ENCODE results near the gene TNMD.

The TNMD gene

GRCh38 chrX:100609591-100609990, 24.9 kb downstream of the TNMD start:
- H3K4me3 ChIP-seq (ENCODE audit: low read length), result no peak overlapping the region
- peaks cover 33% of the 10 kb centered on the region for H3K27me3 ChIP-seq (ENCODE audit: control insufficient read depth, insufficient read depth, low read length)
- no peaks in the 10 kb centered on the region for H3K36me3 ChIP-seq (ENCODE audit: insufficient read depth, low read length)
- no peak overlapping the region for H3K4me2 ChIP-seq (ENCODE audit: low read length)
- no peaks in the 10 kb centered on the region for H3K9me3 ChIP-seq (replicated peaks; ENCODE audit: low read length)
- no peak overlapping the region for H3K9ac ChIP-seq (ENCODE audit: low read depth, low read length)
- H3K4me1 ChIP-seq (ENCODE audit: control insufficient read depth, insufficient read depth, low read length), result no peaks in the 10 kb centered on the region

DNA sequence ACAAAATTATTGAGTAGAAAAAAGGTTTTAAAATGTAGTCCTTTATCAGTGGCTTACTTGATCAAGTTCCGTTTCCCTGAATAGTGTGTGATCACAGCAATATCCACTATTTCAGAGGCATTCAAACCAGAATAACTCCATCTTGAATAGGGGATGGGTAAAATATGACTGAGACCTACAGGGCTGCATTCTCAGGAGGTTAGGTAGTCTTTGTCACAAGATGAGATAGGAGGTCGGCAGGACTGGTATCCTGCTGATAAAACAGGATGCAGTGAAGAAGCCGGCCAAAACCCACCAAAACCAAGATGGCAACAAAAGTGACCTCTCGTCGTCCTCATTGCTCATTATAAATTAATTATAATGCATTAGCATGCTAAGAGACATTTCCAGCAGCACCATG, 27.2 kb downstream of the TNMD start:
- no peaks in the 10 kb centered on the region for H3K36me3 ChIP-seq (ENCODE audit: insufficient read depth, low read length)
- H3K9me3 ChIP-seq (replicated peaks; ENCODE audit: low read length), result no peaks in the 10 kb centered on the region
- H3K9ac ChIP-seq (ENCODE audit: low read depth, low read length), result no peak overlapping the region
- H3K4me3 ChIP-seq (ENCODE audit: low read length), result no peak overlapping the region
- H3K4me1 ChIP-seq (ENCODE audit: control insufficient read depth, insufficient read depth, low read length), result no peaks in the 10 kb centered on the region
- H3K4me2 ChIP-seq (ENCODE audit: low read length), result no peak overlapping the region
- peaks cover 30% of the 10 kb centered on the region for H3K27me3 ChIP-seq (ENCODE audit: control insufficient read depth, insufficient read depth, low read length)

- Histone ChIP-seq H3K27me3 (ENCODE audit: control insufficient read depth, insufficient read depth, low read length) (peaks cover 14% of the 10 kb centered on the region), H3K9ac (ENCODE audit: low read depth, low read length) (no peak overlapping the region), H3K4me3 (ENCODE audit: low read length) (no peak overlapping the region), H3K4me2 (ENCODE audit: low read length) (no peak overlapping the region), H3K36me3 (ENCODE audit: insufficient read depth, low read length) (no peaks in the 10 kb centered on the region), H3K9me3 (replicated peaks; ENCODE audit: low read length) (no peaks in the 10 kb centered on the region), H3K4me1 (ENCODE audit: control insufficient read depth, insufficient read depth, low read length) (no peaks in the 10 kb centered on the region)
These were observed 30.3 kb downstream of the TNMD start for GRCh38 chrX:100615005-100615404.

DNA sequence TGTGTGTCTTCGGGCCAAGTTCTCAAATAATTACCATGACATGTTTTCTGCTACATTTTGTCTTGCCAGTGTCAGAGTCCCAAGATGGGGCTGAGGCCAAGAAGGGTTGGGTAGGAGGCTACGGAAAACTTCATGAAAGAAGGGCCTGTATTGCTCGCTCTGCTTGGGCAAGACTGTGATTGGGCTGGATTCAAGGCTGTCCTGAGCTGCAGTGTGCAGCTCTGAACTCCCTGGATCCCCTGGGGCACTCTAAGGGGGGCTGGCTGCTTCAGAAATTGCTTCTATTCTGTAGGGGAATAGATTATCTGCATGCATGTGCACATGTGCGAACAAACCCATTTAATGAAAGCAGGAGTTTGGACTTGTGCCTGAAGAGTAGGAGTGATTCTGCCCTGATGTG, 38.3 kb downstream of the TNMD start:
- Histone ChIP-seq H3K4me1 (ENCODE audit: control insufficient read depth, insufficient read depth, low read length) (no peaks in the 10 kb centered on the region), H3K9me3 (replicated peaks; ENCODE audit: low read length) (no peaks in the 10 kb centered on the region), H3K27me3 (ENCODE audit: control insufficient read depth, insufficient read depth, low read length) (no peaks in the 10 kb centered on the region), H3K36me3 (ENCODE audit: insufficient read depth, low read length) (no peaks in the 10 kb centered on the region), H3K9ac (ENCODE audit: low read depth, low read length) (no peak overlapping the region), H3K4me2 (ENCODE audit: low read length) (no peak overlapping the region), H3K4me3 (ENCODE audit: low read length) (no peak overlapping the region)

- Histone ChIP-seq H3K4me2 (ENCODE audit: low read length) (no peak overlapping the region), H3K9ac (ENCODE audit: low read depth, low read length) (no peak overlapping the region), H3K9me3 (replicated peaks; ENCODE audit: low read length) (no peaks in the 10 kb centered on the region), H3K36me3 (ENCODE audit: insufficient read depth, low read length) (no peaks in the 10 kb centered on the region), H3K27me3 (ENCODE audit: control insufficient read depth, insufficient read depth, low read length) (no peaks in the 10 kb centered on the region), H3K4me3 (ENCODE audit: low read length) (no peak overlapping the region), H3K4me1 (ENCODE audit: control insufficient read depth, insufficient read depth, low read length) (no peaks in the 10 kb centered on the region)
These were observed 41.3 kb downstream of the TNMD start for GRCh38 chrX:100625985-100626491.

GRCh38 chrX:100635040-100635439, 50.3 kb downstream of the TNMD start:
- H3K36me3 ChIP-seq (ENCODE audit: insufficient read depth, low read length), result no peaks in the 10 kb centered on the region
- peaks cover 13% of the 10 kb centered on the region for H3K4me1 ChIP-seq (ENCODE audit: control insufficient read depth, insufficient read depth, low read length)
- H3K9ac ChIP-seq (ENCODE audit: low read depth, low read length), result no peak overlapping the region
- H3K27me3 ChIP-seq (ENCODE audit: control insufficient read depth, insufficient read depth, low read length), result no peaks in the 10 kb centered on the region
- no peak overlapping the region for H3K4me3 ChIP-seq (ENCODE audit: low read length)
- peak overlapping the region; percentile 77 for H3K4me2 ChIP-seq (ENCODE audit: low read length)
- no peaks in the 10 kb centered on the region for H3K9me3 ChIP-seq (replicated peaks; ENCODE audit: low read length)

GRCh38 chrX:100635989-100636320, 51.2 kb downstream of the TNMD start:
- H3K4me3 ChIP-seq (ENCODE audit: low read length), result peak overlapping the region; percentile 74
- peak overlapping the region; percentile 77 for H3K4me2 ChIP-seq (ENCODE audit: low read length)
- H3K9ac ChIP-seq (ENCODE audit: low read depth, low read length), result peak overlapping the region; percentile 80

GRCh38 chrX:100636321-100636991, 51.7 kb downstream of the TNMD start, which contains the start of gene TSPAN6:
Gene TSPAN6, minus strand, starts transcription at chrX:100636806. Its CDS starts 112 bp downstream, at chrX:100636694.
- Histone ChIP-seq H3K9me3 (replicated peaks; ENCODE audit: low read length) (no peaks in the 10 kb centered on the region), H3K4me3 (ENCODE audit: low read length) (peak within 1 kb of the TSS; percentile 74), H3K9ac (ENCODE audit: low read depth, low read length) (peak within 1 kb of the TSS; percentile 80), H3K27me3 (ENCODE audit: control insufficient read depth, insufficient read depth, low read length) (no peaks in the 10 kb centered on the region), H3K36me3 (ENCODE audit: insufficient read depth, low read length) (no peaks in the 10 kb centered on the region), H3K4me2 (ENCODE audit: low read length) (peak within 1 kb of the TSS; percentile 77), H3K4me1 (ENCODE audit: control insufficient read depth, insufficient read depth, low read length) (peaks cover 13% of the 10 kb centered on the region)

More at GRCh38 chrX:100635989-100636320, 51.2 kb downstream of the TNMD start:
- Histone ChIP-seq H3K9me3 (replicated peaks; ENCODE audit: low read length) (no peaks in the 10 kb centered on the region), H3K27me3 (ENCODE audit: control insufficient read depth, insufficient read depth, low read length) (no peaks in the 10 kb centered on the region), H3K4me1 (ENCODE audit: control insufficient read depth, insufficient read depth, low read length) (peaks cover 13% of the 10 kb centered on the region), H3K36me3 (ENCODE audit: insufficient read depth, low read length) (no peaks in the 10 kb centered on the region)

DNA sequence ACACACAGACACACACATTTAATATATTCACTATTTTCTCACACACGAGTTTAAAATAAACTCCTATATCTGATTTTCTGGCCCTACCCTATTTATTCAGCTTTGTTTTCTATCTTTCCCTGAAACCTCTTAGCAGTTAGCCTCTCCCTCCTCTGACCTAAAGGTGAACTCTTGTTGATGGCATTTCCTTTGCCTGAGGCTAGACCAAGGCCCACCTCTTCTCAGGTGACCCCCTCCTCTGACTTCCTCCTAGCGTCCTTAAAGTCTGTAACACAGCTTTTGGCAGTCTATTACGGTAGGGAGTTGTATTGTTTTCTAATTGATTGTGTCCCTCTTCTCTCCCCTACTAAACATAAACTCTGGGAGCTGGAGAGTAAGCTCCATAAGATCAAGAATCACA, 57.6 kb downstream of the TNMD start:
- H3K9ac ChIP-seq (ENCODE audit: low read depth, low read length), result no peak overlapping the region

DNA sequence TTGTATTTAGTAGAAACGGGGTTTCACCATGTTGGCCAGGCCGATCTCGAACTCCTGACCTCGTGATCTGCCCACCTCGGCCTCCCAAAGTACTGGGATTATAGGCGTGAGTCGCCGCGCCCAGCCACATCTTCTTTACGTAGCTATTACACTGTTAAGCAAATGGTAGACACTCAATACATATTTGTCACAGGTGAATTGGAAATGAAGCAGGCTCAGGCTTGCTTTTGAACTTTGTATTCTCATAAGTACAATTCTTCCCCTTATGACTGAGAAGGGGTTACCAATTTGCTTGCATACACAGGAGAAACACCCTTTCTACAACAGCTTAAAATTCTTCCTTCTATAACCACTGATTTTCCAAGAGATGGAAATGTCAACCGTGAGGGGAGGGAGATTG, 58.5 kb downstream of the TNMD start:
- Histone ChIP-seq H3K36me3 (ENCODE audit: insufficient read depth, low read length) (no peaks in the 10 kb centered on the region), H3K4me1 (ENCODE audit: control insufficient read depth, insufficient read depth, low read length) (peaks cover 33% of the 10 kb centered on the region), H3K9me3 (replicated peaks; ENCODE audit: low read length) (no peaks in the 10 kb centered on the region), H3K4me2 (ENCODE audit: low read length) (peak overlapping the region; percentile 53), H3K9ac (ENCODE audit: low read depth, low read length) (peak overlapping the region; percentile 55), H3K4me3 (ENCODE audit: low read length) (no peak overlapping the region), H3K27me3 (ENCODE audit: control insufficient read depth, insufficient read depth, low read length) (no peaks in the 10 kb centered on the region)

More for the DNA sequence above, 57.6 kb downstream of the TNMD start:
- no peaks in the 10 kb centered on the region for H3K36me3 ChIP-seq (ENCODE audit: insufficient read depth, low read length)
- H3K4me2 ChIP-seq (ENCODE audit: low read length), result no peak overlapping the region
- no peaks in the 10 kb centered on the region for H3K9me3 ChIP-seq (replicated peaks; ENCODE audit: low read length)
- peaks cover 24% of the 10 kb centered on the region for H3K4me1 ChIP-seq (ENCODE audit: control insufficient read depth, insufficient read depth, low read length)
- H3K27me3 ChIP-seq (ENCODE audit: control insufficient read depth, insufficient read depth, low read length), result no peaks in the 10 kb centered on the region
- H3K4me3 ChIP-seq (ENCODE audit: low read length), result no peak overlapping the region

GRCh38 chrX:100643956-100644860, 59.5 kb downstream of the TNMD start, which contains the start of gene SRPX2:
Gene SRPX2, plus strand, starts transcription at chrX:100644199. Its CDS starts 2,124 bp downstream, at chrX:100646323.
- Histone ChIP-seq H3K36me3 (ENCODE audit: insufficient read depth, low read length) (no peaks in the 10 kb centered on the region), H3K4me3 (ENCODE audit: low read length) (peak within 1 kb of the TSS; percentile 70), H3K27me3 (ENCODE audit: control insufficient read depth, insufficient read depth, low read length) (no peaks in the 10 kb centered on the region), H3K4me2 (ENCODE audit: low read length) (peak within 1 kb of the TSS; percentile 78), H3K9ac (ENCODE audit: low read depth, low read length) (peak within 1 kb of the TSS; percentile 81), H3K9me3 (replicated peaks; ENCODE audit: low read length) (no peaks in the 10 kb centered on the region), H3K4me1 (ENCODE audit: control insufficient read depth, insufficient read depth, low read length) (peaks cover 43% of the 10 kb centered on the region)

Measured in skeletal muscle satellite cell (primary cell).